ENCODE results near the gene IRF2. TPM values are rescaled to one million over a fixed set of nuclear protein-coding genes. Genes with fewer than 3 reads are reported as not detected.

The IRF2 gene
- total RNA-seq, 1 donor from 2014 or later: 9.4 TPM

DNA sequence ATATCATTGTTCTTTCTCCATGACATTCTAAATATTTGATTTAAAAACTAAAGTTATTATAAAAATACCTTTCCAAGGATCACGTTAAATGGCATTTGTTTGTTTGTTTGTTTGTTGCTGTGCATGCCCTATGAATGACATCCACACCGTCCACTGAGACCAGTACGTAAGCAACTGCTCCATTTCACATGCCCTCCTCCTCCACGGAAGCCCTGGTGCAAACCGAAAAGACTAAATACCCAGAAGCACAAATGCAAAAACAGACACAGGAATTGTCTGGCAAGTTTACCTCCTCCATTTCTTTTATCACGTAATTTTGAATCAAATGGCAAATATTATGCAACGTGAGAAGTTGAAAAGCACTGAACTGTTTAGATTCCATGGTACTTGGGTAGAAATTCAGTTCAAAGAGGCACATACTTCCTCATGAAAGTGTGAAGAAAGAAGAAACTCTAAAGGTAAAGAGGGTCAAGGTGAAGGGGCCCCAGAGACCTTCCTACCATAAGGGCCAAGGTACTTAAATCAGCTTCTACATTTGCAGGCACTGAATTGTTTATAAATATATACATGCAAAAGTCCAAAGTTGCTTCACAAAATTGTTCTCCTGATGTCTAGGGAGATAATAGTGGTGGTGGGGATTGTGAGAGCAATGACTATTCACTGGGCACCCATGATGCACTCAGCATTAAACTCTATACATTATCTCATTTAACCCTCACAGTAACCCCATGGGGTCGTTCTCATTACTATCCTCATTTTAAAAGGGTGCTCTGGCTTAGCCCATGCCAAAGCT, 23.4 kb downstream of the IRF2 start:
- no peak for DNase-seq

- no peak for DNase-seq
Observed at GRCh38 chr4:184450045-184450444, 24.3 kb downstream of the IRF2 start.

DNA sequence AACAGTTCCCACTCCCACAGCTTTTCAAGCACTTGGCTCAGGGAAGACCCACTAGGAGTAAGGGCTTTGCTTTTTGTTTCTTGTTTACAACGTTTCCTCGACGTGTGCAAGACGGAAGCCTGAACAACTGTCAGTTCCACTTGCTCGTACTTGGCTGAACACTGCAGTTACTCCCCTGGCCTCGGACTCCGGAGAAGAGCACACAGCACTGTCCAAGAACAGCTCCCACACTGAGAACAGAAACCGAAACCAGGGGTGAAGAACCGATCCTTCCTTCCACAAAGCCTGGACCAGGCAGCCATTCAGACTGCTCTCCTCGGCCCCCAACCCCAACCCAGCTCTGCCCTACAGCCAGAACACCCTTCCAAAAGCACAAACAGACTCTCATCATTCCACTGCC, 25.5 kb downstream of the IRF2 start:
- DNase-seq: peak; percentile 25

DNA sequence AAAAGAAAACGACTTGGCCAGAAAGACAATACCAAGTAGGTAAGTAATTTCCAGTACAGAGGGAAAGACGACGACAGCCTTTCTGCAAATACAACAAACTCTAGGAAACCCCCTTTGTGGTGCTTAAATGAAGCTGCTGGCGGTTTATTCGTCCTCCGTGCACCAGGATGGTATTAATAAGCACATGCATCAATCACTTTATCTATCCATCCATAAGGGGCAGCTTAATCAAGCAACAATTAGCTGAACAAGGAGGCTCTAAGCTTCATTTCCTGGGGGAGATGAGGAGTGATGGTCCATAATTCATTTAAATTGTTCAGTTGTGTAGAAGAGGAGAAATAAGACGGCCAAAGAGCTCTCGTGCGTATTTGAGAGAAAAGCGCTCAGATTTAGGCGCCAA, 26.2 kb downstream of the IRF2 start:
- DNase-seq: no peak

- DNase-seq: no peak
Observed at GRCh38 chr4:184447664-184448063, 26.7 kb downstream of the IRF2 start.

DNA sequence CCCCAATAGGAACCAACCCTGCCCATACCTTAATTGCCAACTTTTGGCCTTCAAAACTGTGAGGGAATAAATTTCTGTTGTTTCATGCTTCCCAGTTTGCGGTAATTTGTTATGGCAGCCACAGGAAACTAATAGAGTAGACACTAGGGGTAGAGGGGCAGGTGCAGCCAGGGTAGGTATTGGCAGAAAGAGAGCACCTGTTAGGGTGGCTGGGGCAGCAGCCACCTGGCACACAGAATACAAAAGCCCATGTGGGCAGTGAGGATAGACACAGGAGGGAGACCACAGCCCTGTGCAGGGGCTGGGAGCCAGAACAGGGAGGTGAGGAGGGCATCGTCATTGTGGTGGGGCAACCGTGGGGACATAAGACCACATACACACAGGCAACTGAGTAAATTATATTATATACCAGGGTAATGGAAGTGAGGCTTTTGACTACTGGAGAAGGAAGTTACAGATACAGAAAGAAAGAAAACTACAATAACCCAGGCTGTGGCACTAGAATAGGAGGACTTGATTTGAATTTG, 28.2 kb downstream of the IRF2 start:
- DNase-seq: no peak

DNA sequence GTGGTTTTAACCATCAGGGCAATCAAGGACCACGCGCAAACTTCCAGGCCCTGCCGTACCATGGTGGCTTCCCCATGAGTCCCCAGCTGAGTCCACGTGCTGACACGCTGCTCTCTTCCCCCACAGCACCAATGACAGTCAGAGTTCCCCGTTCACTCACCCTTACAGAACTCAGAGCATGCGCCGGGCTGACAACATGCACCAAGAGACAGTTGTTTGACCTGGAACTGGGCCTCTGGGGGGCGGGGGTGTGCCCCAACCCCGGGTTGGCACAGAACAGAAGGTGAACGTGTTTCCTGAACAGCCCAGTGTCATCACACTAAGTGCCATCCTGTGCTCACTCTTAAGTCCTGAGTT, 29.4 kb downstream of the IRF2 start:
- no peak for DNase-seq

- no peak for DNase-seq
Observed at GRCh38 chr4:184444215-184444952, 30.0 kb downstream of the IRF2 start.

DNA sequence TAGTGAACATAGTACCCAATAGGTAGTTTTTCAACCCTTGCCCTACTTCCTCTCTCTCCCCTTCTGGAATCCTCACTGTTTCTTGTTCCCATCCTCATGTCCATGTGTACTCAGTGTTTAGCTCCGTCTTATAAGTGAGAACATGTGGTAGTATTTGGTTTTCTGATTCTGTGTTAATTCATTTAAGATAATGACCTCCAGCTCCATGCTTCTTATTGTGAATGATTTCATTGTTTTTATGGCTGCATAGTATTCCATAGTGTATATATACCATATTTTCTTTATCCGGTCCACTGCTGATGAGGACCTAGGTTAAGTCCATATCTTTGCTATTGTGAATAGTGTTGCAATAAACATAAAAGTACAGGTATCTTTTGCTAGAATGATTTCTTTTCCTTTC, 31.0 kb downstream of the IRF2 start:
- DNase-seq: no peak

GRCh38 chr4:184442314-184442635, 32.1 kb downstream of the IRF2 start:
- DNase-seq: no peak

DNA sequence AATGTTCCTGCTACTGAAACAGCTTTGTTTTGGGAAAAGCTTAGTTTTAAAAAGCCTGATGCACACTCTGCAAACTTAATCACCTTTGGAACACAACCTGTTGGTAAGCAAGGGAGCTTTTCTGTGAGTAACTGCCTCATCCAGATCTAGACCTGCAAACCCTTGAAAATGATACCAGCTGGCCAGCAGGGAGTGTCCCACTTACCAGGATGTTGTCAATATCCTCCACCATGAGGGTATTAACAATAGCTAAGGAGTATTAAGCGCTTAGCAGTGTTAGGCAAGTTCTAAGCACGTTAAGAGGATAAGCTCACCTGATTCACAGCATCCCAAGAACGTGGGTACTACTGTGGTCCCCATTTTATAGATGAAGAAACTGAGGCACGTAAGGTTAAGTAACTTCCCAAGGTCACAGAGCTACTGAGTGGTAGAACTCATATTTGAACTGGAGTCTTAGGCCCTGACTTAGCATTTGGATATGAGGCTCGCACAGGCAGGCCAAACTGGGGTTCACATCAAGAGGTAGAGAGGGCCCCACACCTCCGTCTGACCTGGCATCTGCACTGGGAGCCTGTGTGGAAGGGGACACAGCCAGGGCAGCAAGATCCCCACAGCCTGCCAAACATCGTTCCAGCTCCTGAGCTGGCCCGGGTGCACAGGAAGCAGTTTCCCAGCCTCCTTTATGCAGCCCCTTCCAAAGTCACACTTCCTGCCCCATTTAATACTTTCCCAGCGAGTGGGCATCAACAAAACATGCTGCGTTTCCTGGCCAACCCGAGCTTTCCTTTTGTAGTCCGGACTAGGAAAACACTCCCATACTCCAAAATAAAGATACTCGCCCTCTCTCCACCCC, 32.7 kb downstream of the IRF2 start:
- DNase-seq: no peak

DNA sequence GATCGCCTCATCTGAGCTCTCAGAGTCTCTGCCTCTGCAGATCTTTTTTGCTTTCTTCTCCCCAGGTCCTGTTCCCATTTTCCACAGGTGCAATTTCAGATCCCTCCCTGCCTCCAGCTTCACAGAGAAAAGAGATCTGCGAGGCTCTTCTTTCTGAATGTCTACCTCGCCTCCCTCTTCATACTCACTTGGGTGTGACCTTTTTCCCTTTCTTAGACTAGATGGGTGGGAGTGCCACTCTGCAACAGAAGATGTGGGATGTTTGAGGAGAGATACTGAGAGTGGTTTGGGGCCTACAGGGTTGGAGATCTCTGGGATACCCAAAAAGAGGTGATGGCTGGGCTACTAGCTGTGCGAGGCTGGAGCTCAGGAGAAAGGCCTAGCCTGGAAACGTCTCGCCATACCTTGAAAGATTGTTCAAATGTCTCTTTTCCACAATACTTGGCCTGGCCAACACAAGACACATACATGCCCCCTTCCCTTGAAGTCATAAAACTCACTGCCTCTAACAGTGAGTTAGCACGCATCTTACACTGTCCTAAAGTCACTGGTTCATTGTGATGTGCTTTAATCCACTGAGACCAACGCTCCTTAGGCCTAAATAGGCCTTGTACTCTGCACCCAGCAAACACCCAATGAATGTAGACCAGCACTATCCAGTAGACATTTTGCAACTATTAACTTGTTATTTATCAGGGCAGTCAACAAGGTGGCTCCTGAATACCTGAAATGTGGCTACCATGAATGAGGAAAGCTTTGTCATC, 33.6 kb downstream of the IRF2 start:
- DNase-seq: no peak

DNA sequence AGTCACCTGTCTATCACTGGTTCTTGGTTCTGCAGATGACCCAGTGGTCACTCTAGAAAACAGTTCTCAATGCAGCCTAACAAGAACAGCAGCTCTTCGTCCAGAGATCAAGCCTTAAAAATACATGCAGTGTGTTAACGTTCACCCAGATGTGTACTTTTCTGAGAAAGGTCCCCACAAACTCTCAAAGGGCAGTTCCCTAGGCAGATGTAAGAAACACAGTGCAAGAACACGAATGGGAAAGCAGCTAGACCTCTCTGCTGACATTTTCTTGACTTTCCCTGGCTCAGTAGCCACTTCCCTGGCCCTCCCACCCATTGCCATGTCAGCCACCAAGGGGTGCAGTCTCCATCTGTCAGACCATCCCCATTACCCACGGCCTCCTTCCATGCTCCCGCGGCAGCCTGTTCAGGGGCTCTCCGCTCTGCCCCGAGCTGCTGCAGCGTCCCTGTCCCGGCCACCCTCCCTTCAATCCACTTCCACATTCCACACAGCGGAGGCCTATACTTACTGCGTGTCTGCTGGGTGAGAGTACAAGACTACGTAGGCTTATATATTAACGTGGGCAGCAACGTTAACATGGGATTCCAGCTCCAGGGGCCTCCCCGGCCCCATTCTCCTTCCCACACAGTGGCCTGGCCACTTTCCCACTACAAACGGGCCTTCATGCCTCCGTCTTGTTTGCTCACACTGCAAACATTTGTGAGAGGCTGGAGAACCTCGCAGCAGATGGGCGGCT, 34.3 kb downstream of the IRF2 start:
- no peak for DNase-seq

DNA sequence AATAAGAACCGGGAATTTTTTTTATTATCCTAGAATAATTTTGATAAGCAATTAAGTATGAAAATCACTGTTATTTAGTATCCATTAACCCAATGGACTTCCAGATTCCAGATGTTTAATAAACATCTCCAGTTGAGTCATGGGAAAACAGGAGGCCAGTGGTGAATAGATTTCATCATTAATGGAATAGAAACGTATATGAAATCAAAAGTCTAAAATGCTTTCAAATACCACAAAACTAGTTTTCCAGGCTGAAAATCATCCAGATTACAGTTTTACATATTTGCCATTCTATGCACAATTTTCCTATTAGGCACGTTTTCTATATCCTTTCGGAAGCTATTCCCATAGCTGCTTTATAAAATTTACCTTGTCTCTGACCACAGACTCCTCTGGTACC, 35.0 kb downstream of the IRF2 start:
- no peak for DNase-seq

DNA sequence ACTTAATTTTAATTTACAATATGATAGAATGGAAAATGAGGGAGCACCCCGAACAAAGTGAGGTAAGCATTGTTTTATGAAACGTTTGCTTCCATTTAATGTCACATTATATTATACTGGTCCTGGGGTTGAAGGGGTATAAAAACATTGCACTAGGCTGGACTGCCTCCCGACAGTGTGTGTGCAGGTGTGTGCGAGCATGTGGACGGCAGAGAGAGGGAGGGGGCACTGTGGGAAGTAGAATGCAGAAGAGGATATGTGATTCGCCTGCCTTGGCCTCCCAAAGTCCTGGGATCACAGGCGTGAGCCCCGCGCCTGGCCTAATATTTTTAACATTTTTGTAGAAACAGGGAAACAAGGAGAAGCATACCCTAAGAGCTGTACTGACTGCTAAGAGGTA, 36.0 kb downstream of the IRF2 start:
- DNase-seq: no peak

DNA sequence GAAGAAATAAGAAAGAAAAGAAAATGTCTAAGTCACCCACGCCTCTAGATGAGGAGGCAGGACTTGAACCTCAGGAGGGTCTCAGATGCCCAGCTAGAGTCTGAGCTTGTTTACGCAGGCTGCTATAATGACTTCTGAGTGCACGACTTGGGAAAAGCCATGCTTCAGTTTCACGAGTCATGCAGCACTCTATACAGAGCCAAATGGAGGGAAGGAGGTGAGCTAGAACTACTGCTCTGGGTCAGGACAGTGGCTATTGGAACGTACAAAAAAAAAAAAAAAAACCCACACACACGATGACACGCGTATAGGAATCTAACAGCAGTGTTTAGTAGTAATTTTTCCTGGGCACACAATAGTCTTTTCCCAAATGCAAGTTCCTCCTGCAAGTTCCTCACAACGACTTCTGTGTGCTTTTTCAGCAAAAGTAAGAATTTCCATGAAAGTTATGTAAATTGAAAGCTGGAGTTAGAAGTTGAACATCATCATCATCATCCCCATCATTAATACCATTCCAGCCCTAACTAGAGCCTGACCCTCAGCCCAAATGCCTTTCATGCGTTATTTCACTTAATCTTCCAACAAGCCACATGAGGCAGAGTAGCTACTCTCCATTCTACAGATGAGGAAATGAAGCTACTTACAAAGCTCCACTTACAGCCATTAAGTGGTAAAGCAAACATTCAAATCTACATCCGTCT, 36.6 kb downstream of the IRF2 start:
- DNase-seq: no peak

DNA sequence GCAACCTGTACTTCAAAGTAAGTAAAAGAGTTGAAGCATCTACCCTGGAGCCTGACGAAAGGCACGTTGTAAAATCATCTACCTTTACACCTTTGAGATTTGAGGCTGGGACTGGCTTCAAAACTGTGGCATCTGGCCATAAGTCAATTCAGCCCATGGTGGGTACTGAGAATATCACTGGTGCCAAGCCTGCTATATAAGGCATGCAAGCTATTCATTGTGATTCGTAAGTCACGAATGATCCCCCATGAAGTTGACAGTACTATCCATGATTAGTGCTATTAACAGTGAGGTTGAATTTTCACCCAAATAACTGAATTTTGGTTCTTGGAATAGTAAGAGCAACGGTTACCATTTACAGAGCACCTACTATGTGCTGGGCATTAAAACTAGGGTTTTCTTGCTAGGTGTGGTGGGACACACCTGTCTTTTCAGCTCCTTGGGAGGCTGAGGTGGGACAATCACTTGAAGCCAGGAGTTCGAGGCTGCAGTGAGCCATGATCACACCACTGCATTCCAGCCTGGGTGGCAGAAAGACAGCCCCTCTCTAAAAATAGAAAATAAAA, 39.8 kb downstream of the IRF2 start:
- no peak for DNase-seq

GRCh38 chr4:184434021-184434420, 40.3 kb downstream of the IRF2 start:
- no peak for DNase-seq

DNA sequence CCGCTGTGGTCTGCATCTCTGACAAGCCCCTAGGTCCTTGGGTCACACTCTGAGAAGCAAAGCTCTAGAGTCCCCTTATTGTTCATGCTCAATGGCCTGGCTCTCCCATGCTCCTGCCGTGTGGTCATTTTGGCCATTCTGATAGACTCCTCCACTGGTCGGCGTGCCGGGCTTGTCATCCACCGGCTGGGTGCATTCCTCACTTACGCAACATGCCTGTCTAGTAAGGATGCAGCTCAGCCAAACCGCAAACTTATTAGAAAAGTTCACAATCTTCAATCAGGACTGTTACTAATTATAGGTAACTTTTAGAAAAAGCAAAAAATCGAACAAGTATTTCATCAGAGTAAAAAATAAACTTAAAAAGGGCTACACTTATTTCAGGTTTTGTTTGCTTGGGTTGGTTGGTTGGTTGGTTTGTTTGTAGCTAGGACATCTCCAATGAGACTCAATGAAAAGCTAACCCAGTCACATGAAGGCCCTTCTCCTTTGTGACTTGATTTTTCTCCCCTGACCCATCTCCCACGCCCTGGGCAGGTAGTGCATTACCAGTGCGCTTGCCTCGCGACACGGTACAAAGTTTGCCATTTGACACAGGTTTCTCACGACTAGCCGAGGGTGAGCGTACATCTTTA, 41.0 kb downstream of the IRF2 start:
- DNase-seq: no peak

All from occipital lobe (tissue), 2 donors.